OCI-LY1 (cell line): ENCODE data around the gene SIVA1.

Source experiments
- H2AFZ ChIP-seq: fragments of 200-600 bp; sonication (generic), shearing (Covaris generic); 2 replicates; pipeline ENCODE4 v1.6.0; 2014; ENCODE audit warnings: antibody characterized with exemption, mild to moderate bottlenecking, low read length
- H3F3A ChIP-seq: fragments of 200-600 bp; sonication (generic), shearing (Covaris generic); 2 replicates; pipeline ENCODE4 v1.6.0; 2014; ENCODE audit warnings: mild to moderate bottlenecking, antibody characterized with exemption, low read length, moderate library complexity; ENCODE audit not compliant: insufficient read depth
- H3K27ac ChIP-seq: fragments of 200-600 bp; sonication (generic); 2 replicates; pipeline ENCODE4 v1.5.1; 2014; ENCODE audit warnings: low read length, mixed run types, mild to moderate bottlenecking, low read depth; ENCODE audit not compliant: poor library complexity, severe bottlenecking
- H3K27me3 ChIP-seq: fragments of 200-600 bp; sonication (generic); 2 replicates; pipeline ENCODE4 v1.6.0; 2014; ENCODE audit warnings: antibody characterized with exemption, mild to moderate bottlenecking, low read length, moderate library complexity; ENCODE audit not compliant: insufficient read depth
- H3K36me3 ChIP-seq: fragments of 200-600 bp; sonication (generic); 2 replicates; pipeline ENCODE4 v1.6.1; 2014; ENCODE audit warnings: mild to moderate bottlenecking, antibody characterized with exemption, low read length, moderate library complexity, mixed read lengths; ENCODE audit not compliant: insufficient read depth
- H3K4me1 ChIP-seq: fragments of 200-600 bp; sonication (generic); 2 replicates; pipeline ENCODE4 v1.5.1; 2014; ENCODE audit warnings: mild to moderate bottlenecking, low read length, moderate library complexity; ENCODE audit not compliant: insufficient read depth, severe bottlenecking
- H3K4me2 ChIP-seq: fragments of 200-600 bp; sonication (generic), shearing (Covaris generic); 2 replicates; pipeline ENCODE4 v1.6.1; 2014; ENCODE audit warnings: low read length
- H3K4me3 ChIP-seq: fragments of 200-600 bp; sonication (generic); 2 replicates; pipeline ENCODE4 v1.5.1; 2014; ENCODE audit warnings: low read length, low read depth, mild to moderate bottlenecking, mixed read lengths; ENCODE audit not compliant: poor library complexity, severe bottlenecking
- H3K79me2 ChIP-seq: fragments of 200-600 bp; shearing (Covaris generic); 2 replicates; pipeline ENCODE4 v1.6.1; 2016; ENCODE audit warnings: mixed run types, low read length, mixed read lengths; ENCODE audit not compliant: insufficient read depth
- H3K9ac ChIP-seq: fragments of 200-600 bp; sonication (generic), shearing (Covaris generic); 2 replicates; pipeline ENCODE4 v1.6.1; 2014; ENCODE audit warnings: mild to moderate bottlenecking, low read length, mixed read lengths
- H3K9me2 ChIP-seq: fragments of 200-600 bp; sonication (generic), shearing (Covaris generic); 2 replicates; pipeline ENCODE4 v1.6.1; 2014; ENCODE audit warnings: low read depth, mild to moderate bottlenecking, low read length, mixed read lengths
- H3K9me3 ChIP-seq: fragments of 200-600 bp; shearing (Covaris generic); 2 replicates; pipeline ENCODE4 v1.6.1; 2014; ENCODE audit warnings: low read length, mixed read lengths
- H4K20me1 ChIP-seq: fragments of 200-600 bp; sonication (generic), shearing (Covaris generic); 2 replicates; pipeline ENCODE4 v1.6.0; 2016; ENCODE audit warnings: mild to moderate bottlenecking, low read length; ENCODE audit not compliant: insufficient read depth
- CTCF ChIP-seq: fragments of 200-600 bp; sonication (generic), shearing (Covaris generic); IDR thresholded peaks from 2 replicates; pipeline ENCODE4 v1.5.1; 2017; ENCODE audit warnings: mild to moderate bottlenecking, antibody characterized with exemption, low read length, moderate library complexity, mixed read lengths
- EZH2 ChIP-seq: fragments of 200-600 bp; sonication (generic), shearing (Covaris generic); IDR thresholded peaks from 2 replicates; pipeline ENCODE4 v1.8.0; 2017; ENCODE audit warnings: borderline replicate concordance, mixed run types, mild to moderate bottlenecking, antibody characterized with exemption, low read length, moderate library complexity, mixed read lengths

SIVA1 gene

DNA sequence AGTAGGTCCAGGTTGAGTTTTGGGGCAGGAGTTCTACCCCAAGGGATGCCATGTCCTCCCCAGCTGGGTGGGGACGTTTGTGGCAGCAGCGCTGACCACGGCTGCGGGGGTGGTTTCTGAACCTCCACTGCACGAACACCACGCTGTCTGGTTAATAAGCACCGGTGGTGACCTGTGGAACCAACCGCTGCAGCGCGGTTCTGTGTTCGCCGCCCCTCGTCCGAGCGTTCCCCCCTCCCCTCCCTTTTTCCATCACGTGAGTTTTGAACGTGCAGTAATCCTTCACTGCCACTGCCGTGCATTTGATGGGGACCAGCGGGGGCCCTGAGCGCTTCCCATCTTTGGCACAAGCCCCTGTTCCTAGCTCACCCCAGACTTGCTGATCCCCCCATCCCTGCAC is 35.3 kb upstream of the SIVA1 start:
- H3K9me3 ChIP-seq: no peaks in the 10 kb centered on the region
- no peak overlapping the region; the same call in 1 of the 2 replicates for H3K9ac ChIP-seq
- peaks cover 8% of the 10 kb centered on the region; the same call in 1 of the 2 replicates for H3K27me3 ChIP-seq
- no peaks in the 10 kb centered on the region for H3K36me3 ChIP-seq
- no peaks in the 10 kb centered on the region for H3K79me2 ChIP-seq
- H3K9me2 ChIP-seq: no peaks in the 10 kb centered on the region
- peaks cover 11% of the 10 kb centered on the region for H3K4me1 ChIP-seq
- H3F3A ChIP-seq: no peaks in the 10 kb centered on the region
- peak overlapping the region; percentile 62; the same call in 1 of the 2 replicates for H2AFZ ChIP-seq
- TF ChIP-seq CTCF: no peak
- no peak for TF ChIP-seq EZH2
- H3K4me2 ChIP-seq: peak overlapping the region; percentile 27; the same call in 1 of the 2 replicates
- H3K27ac ChIP-seq: no peak overlapping the region
- no peaks in the 10 kb centered on the region for H4K20me1 ChIP-seq
- no peak overlapping the region for H3K4me3 ChIP-seq

DNA sequence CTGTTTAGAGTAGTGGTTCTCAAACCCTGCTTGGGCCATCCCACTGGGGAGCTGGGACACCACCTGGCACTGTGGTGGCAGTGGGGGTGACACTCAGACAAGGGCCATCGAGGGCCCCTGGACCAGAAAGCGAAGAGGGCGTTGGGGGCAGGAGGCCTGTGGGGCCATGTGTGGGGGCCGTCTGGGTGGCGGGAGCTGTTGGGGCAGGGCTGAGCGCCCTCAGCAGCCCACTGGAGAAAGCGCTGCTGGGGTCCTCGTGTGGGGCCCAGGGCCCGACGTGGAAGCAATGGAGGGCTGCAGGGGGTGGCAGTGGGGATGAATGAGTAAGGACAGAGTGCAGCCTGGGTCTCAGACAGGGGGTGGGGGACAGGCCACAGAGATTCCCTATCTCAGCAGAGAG is 34.8 kb upstream of the SIVA1 start:
- Histone ChIP-seq H3K9me2 (no peaks in the 10 kb centered on the region), H3K4me3 (no peak overlapping the region), H3K4me1 (peaks cover 11% of the 10 kb centered on the region), H3K4me2 (peak overlapping the region; percentile 27; the same call in 1 of the 2 replicates), H4K20me1 (no peaks in the 10 kb centered on the region), H3K79me2 (no peaks in the 10 kb centered on the region), H3K9me3 (no peaks in the 10 kb centered on the region), H2AFZ (peak overlapping the region; percentile 62; the same call in 1 of the 2 replicates), H3K36me3 (no peaks in the 10 kb centered on the region), H3K27ac (no peak overlapping the region), H3K27me3 (peaks cover 4% of the 10 kb centered on the region; the same call in 1 of the 2 replicates), H3F3A (no peaks in the 10 kb centered on the region), H3K9ac (no peak overlapping the region; the same call in 1 of the 2 replicates)
- TF ChIP-seq CTCF (no peak), EZH2 (no peak)

DNA sequence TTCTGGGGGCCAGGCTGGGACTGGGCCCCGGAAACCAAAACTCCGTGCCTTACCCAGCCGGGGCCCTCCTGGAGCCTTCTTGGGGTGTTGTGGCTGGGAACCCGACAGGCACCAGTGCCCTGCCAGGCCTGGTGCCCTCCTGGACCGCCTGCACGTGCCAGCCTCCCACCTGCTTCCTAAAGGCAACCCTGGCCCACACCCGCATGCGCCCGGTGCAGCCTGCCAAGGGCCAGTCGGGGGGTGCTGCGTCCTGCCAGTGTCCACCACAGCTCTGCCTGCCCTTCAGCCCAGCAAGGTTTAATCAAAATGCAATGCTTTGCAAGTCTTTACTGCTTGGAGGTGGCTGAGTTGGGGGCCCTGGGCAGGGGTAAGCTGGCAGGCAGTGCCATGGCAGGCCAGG is 34.1 kb upstream of the SIVA1 start:
- Histone ChIP-seq H3K27me3 (peaks cover 4% of the 10 kb centered on the region; the same call in 1 of the 2 replicates), H3K9me2 (no peaks in the 10 kb centered on the region), H3K4me3 (no peak overlapping the region), H3K36me3 (no peaks in the 10 kb centered on the region), H3F3A (no peaks in the 10 kb centered on the region), H3K9ac (no peak overlapping the region), H2AFZ (no peak overlapping the region), H3K9me3 (no peaks in the 10 kb centered on the region), H3K4me2 (no peak overlapping the region), H4K20me1 (no peaks in the 10 kb centered on the region), H3K27ac (no peak overlapping the region), H3K4me1 (peaks cover 11% of the 10 kb centered on the region), H3K79me2 (no peaks in the 10 kb centered on the region)
- TF ChIP-seq CTCF (no peak), EZH2 (no peak)
